ELF-1 (cell line): Measurements from ENCODE around the gene DMD.
A peak's percentile ranks its signal among the peaks of the same experiment; 100 is the strongest.

ENCODE experiments used
- DNase-seq: peaks from one replicate; pipeline ENCODE4 v3.0.0-alpha.2; 2016; ENCODE audit warnings: low read depth, low spot score

Gene DMD

DNA sequence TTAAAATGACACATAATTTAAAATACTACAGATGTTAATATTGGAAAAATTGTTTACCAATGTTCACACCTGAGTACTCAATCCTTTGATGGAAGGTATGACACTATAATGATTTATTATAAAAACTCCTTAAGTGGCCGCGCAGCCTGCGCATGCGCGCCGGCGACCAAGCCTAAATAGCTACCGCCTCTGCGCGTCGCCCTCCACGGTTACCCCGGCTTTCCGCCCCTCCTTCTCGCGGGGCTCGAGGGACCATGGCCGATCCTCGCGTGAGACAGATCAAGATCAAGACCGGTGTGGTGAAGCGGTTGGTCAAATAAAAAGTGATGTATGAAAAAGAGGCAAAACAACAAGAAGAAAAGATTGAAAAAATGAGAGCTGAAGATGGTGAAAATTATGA, 170.2 kb downstream of the DMD start:
- no peak for DNase-seq

DNA sequence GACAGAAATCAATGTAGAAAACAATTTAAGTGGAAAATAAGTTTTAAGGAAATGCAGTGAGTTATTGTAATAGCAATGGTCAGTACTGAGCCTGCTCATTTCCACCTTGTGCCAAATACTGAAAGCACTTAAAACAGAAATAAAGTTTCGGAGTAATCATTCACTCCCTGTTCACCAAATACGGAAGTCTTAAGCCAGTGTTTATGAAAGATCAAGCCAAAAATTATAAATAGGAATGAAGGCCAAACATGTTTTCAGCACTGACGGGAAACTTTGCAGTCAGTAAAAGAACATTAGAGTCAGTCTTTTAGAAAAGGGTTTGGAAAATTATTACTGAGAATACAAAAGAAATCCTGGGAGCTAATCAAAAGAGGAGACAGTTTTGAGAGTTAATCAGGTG, 178.6 kb downstream of the DMD start:
- no peak for DNase-seq

DNA sequence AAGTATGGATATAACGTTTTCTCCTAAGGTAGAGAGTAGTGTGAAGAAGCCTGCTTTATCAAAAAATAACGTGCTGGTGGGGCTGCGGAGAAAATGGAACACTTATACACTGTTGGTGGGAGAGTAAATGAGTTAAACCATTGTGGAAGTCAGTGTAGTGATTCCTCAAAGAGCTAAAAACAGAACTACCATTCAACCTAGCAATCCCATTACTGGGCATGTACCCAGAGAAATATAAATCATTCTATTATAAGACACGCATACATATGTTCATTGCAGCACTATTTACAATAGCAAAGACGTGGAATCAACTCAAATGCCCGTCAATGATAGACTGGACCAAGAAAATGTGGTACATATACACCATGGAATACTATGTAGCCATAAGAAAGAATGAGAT, 196.4 kb downstream of the DMD start:
- DNase-seq: no peak

DNA sequence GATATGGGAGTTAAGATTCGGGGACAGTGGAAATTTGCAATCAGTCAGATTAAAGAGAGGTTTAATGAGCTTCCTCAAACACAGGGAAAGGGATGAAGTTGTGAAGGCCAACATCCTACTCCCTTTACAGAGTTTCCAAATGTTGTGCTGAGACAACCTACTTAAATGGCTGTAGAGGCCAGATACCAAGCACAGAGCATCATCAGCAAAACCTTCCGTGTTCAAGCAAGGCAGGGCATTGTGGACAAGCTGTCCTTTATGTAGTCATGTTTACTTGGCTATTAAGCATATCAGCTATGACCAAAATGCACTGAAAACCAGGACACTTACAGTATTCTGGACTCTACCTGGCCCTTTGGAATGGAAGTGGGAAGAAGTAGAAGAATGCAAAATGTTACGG, 197.3 kb downstream of the DMD start:
- DNase-seq: no peak

DNA sequence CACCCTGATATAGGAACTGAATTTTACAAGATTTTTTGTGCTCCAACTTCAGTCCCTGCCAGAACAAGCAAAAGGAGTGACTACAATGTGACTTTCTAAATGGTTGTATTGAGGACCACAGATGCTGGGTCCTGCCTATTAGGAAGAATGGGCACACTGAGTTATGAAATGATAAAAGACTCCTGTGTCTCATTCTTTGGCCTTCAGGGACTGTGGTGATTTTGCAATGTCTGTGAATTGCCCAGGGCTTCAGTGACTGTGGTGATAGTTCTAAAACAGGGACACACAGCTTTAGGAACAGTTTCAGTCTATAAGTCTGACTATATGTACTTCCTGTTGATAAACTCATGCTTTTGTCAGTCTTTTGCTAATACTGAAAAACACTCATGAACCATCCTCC, 210.2 kb downstream of the DMD start:
- no peak for DNase-seq

DNA sequence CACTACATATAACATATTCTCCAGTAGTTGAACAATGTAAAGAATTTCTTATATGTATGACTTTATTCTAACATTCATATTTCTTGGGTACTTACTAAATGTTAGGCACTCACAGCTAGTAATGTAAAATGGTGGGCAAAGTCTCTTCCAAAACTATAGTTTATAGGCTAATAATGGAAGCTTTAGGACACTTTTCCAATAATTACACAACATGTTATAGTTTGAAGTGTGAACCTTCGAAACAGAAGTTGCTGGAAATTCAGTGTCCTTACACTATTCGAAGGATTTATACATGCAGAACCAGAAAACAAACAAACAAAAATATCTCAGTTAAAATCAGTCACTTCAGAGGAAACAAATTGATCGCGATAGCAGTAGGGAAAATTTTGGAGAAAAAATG, 212.6 kb downstream of the DMD start:
- no peak for DNase-seq

DNA sequence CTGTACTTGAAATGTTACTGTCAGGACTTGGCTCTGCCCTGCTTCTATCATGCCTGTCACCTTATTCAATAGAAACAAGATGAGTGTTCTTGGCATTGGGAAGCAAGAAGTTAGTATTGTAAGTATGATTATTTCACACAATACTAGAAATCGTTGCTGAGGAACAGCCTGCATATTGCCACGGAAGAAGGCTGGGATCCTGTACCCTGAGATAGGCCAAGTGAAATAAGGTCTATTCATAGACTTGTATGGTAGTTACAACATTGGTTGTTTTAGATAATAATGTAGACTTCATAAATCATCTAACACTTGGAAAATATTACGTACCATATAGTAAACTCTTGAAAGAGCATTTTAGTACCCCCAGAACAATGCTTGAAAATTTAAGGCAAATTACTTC, 215.9 kb downstream of the DMD start:
- DNase-seq: no peak

DNA sequence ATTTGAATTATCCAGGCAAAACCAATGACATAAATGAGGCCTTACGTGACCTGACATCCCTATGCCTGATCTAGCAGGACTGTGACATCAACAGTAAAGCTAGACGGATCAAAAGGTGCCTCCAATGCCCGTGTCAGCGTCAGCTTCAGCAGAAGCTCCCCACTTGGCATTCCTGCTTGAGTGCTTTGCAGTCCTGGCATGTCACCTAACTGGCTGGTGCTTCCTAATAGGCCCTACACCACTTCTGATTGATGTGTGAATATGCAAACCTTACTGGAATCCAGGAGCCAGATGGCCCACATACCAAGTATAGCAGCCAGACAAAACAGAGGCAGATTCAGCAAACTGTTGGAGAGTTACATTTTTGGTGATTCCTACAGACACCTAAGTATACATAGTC, 224.2 kb downstream of the DMD start:
- DNase-seq: peak; percentile 90

DNA sequence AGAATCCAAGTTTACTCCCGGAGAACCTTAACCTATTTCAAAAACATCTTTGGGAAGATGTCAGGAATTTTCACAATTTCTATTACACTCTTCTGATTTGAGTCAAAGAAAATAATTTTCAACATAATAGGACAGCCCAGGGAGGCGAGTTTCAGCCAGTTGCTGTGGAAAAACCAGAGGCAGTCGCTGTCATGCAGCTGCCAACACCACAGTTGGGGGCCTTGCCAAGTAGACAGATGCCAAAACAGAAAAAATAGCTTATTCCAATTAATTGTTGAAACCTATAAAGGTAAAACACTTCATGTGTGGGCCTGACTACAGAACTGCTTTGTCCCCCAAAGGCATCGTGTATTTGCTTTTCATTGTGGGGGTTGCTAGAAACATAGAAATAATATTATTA, 225.8 kb downstream of the DMD start:
- DNase-seq: no peak

DNA sequence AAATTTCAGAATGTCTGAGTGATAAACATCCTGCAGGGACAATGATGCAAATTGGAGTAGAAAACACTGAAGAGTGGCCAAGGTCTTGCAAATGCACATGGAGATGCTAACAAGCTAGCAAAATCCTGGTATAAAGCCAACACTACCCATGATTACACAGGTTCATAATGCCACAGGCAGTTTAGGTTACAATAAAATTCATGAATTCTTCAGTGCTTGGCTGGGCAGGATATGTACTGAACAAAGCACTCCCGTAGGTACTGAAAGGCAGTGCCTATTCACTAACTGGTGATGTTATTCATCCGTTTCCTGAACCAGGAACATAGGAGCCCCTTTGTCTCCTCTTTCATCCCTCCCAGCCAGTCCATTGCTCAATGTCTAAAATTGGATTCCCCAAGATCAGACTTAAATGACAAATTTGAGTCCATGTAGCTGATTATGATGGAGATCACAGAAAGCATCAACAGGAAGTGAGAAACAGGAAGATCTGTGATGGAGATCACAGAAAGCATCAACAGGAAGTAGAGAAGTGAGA, 244.5 kb downstream of the DMD start:
- DNase-seq: no peak

DNA sequence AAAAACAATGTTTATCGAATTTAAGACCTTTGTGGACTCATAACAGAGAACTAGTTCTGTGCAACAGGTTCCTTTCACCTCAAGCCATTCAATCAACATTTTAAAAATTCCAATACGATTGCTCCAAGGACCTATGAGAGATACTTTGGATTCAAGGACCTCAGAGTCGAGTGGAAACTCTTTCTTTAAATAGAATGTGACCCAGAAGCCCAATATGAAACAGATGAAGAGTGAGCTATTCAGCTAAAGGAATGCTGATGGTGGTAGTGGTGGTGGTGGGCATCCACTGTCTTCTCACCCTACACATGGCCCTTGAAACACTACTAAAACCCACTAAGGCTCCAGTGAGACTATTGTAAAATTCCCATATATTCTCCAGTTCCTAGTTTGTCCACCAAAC, 257.2 kb downstream of the DMD start:
- no peak for DNase-seq

DNA sequence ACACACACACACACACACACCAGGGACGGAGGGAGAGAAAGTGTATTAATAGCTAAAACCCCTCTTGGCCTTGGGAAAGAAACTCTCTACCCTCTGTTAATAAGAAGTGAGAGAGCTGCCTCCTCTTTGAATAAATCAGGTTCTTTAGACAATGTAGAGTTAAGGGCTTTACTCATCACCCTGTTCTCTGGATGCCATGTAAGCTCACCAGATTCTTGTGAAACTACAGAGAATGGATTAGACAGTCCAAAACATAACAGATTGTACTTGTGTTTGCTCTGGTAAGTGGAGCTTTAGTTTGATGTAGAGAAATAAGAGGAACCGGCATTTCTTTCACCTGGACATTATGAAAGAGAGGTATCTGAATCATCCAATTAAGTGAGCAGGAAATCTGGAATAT, 263.2 kb downstream of the DMD start:
- DNase-seq: no peak

DNA sequence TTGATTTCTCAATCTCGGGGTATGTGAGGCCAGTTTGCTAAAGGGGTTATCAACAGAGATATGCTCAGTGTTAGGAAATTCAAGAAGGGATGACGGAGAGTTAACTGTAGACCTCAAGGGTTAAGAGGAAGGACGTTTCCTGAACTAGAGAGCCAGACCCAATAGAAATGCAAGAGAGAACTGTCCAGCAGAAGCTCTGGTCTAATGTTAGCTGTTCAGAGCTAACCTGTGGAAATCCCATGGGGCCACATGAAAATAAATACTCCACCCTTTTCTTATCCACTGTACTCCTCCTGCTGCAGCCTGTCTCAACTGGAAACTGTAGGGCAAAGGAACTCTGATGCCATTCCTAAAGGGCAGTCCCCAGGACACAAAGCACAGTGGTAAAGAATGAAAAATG, 274.3 kb downstream of the DMD start:
- no peak for DNase-seq

DNA sequence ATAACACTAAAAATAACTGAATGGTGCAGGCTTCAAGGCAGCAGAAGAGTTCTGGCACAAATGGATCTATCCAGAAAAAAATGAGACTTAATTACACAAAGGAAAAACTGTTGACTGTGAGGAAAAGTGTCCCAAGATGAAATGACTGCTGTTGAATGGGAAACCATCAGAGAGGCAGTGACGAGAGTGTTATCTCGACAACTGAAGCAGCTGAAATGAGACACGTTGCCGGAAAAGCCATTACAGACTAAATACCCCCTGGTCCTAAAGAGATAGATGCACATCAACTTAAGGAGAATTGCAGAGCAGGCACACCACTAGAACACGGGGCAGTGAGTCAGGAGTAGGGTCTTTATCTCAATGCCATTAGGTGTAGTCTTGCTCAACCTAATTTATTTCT, 277.8 kb downstream of the DMD start:
- DNase-seq: no peak

DNA sequence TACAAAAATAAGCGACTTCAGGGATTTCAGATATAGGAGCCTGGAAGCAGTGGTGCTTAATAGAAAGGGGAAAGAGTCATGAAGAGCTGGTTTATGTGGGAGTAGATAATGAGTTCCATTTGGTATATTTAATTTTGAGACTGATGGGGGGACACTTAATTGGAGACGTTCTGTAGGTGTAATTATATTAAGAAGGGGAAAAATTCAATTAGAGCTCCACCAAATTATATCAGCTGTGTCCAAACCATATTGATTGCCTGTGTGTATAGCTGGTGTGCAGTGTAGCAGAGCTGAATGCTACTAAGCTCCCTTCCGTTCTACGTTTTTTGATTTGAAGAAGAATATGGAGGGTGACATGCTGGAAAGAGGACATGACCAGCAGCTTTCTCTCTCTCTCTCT, 282.3 kb downstream of the DMD start:
- DNase-seq: no peak

DNA sequence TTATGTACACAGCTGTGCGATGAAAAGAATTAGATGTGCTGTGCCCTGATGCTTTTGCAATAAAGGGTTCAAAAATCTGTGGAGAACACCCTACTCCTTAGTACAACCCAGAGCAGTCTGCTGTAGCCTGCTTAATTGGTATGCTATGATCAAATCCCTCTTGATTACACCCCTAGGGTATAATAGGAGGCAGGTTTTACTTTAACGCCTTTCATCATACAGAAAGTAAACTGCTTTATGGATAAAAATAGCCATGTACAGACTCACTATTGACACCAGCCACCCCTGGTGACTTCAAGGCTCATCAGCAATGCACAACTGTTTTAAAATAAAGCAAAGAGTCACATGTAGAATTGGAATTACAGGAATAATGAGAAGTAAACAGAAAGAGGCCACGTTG, 315.3 kb downstream of the DMD start:
- DNase-seq: no peak

DNA sequence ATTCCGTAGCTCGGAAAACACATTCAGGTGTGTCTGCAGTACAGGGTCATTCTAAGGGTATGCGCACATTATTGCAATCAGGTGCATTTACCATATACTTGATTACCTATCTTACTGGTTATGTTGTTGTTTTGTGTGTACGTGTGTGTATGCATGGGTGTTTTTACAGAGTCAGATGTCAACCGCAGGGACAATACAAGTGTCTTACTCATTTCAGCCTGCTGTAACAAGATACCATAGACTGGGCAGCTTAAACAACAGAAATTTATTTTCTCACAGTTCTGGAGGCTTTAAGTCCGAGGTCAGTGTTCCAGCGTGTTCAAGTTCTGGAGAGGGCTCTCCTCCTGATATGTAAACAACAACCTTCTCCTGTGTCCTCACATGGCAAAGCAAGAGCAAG, 316.7 kb downstream of the DMD start:
- no peak for DNase-seq

DNA sequence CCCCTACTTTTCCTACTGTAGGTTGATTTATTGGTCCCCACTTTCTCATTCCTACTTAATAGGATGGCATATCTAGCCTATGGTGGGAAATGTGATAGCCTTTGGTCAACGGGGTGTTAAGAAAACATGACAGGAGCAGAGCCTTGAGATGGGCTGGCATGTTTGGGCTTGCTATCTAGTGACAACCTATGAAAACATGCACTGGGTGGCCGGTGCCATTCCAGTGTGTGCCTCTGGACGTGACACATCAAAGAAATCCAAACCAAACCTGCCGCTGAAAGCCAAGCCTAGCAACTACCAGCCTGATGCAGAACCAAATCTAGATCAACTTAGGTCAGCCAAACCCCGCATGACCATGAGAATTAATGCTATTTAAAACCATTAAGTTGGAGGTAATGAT, 317.6 kb downstream of the DMD start:
- DNase-seq: no peak

DNA sequence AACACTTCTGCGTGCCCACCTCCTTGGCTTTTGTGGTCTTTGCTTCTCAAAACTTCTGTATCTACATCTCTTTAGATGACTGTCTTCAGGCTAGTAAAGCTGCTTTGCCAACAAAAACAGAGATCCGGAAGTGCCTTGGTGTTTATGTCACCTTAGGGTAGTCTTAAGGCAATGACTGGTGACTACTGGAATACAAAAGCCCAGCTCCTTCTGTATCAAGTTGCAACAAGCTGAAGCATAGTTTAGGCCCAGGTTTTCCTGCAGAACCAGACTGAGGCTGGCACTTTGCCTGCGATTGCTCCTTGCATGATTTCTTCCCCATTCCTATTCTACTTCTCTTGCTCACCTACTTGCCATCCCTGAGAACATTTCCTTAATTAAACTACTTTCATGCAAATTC, 333.8 kb downstream of the DMD start:
- peak; percentile 90 for DNase-seq

DNA sequence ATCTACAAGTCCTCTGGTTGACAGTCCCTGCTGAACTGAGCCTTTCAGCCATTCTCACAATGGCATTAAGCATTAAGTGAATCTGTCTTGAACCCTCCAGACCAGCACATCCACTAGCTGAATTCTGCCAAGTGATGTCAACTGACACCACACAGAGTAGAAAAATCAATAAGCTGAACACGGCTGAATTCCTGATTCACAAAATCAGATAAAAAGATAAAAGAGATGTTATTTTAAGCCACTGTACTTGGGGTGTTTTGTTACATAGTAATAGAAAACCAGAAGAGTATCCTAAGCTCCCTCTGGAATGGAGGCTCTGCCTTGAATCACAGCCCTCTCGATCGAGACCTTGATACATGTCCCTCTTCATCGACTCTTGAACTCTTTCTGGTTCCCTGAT, 336.5 kb downstream of the DMD start:
- DNase-seq: no peak

DNA sequence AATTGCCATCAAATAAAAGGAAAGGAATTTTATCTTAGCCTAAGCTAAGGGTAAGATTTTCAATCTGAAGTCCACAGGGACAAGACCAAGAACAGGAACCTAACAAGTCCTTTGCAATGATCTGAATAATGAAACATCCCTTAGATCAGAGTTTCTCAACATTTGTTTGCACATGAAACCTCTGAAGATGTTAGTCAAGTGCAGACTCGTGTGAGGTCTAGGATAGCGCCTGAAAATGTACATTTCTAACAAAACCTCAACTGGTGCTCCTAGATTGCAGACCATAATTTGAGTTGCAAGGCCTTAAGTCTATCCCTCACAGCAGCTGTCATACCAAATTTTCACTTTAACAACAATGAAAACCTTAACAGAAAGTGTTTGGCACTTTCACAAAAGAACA, 337.6 kb downstream of the DMD start:
- DNase-seq: no peak

DNA sequence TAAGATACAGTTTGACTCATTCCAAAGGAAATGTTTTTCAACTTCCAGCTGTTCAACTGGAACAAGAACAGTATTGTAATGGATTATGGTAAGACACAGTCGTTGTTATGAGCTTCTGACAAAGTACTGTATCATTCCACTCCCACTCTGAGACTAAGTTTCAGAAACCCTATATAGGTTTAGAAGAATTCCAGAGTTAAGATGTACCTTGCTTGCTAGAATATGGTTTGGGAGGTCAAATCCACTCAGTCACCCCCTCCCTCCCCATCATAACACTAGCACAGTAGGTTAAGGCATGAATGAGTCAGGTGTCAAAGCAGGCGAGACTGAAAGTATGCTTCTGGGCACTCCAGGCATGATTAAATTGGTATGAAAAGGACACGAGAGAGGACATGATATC, 339.7 kb downstream of the DMD start:
- DNase-seq: no peak

DNA sequence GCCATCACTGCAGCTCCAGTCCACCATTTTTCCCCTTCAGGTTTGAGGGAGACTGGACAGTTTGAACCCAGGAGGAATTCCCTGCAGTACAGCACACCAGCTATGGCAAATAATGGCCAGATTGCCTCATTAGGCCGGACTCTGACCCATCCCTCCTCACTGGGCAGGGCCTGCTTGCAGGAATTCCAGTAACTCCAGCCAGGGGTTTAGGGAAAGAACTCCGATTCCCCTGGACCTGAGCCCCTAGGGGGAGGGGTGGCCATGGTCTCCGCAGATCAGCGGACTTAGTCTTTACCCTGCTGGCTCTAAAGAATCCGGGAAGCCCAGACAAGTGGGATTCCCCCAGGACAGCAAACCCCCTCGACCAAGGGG, 342.8 kb downstream of the DMD start:
- DNase-seq: peak; percentile 56

DNA sequence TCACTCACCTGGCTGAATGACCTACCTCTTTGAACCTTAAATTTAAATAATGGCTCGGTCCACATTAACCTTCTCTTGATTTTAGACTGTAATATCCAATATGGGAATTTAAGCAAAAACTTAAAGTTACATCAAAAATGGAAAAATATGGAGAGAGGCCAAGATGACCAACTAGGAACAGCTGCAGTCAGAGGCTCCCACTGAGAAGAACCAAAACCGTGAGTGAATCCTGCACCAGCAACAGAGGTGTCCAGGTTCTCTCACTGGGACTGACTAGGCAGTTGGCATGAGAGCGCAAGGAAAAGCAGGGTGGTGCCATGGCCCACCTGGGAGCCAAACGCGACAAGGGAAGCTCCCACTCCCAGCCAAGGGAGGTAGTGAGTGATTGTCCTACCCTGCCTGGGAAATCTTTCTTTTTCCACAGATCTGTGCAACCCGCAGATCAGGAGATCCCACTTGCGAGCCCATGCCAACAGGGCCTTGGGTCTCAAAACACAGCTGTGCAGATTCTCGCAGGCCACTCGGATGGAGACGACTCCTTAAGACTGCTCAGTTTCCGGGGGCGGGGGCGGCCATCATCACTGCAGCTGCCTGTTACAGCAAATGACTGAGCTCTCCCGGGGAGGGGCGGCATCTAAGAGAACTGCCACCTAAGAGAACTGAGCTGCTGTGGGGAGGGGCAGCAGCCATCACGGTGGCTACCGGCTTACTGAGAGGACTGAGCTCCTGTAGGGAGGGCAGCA, 343.4 kb downstream of the DMD start:
- no peak for DNase-seq
